ENCODE measurements around the gene BBS9.

The BBS9 gene

DNA sequence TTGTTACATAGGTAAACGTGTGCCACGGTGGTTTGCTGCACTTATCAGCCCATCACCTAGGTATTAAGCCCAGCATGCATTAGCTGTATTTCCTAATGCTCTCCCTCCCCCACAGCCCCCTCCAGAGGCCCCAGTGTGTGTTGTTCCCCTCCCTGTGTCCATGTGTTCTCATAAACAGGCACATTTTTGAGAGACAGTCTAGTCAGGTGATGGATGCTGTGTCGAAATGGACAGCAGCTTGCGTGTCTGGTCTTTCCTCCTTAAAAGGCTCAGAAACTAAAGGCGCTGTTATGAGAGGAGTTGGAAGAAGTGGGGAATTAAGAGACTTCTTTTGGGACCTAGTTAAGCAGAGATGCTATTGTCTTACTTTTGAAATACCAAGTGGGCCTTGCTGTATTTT, 296.0 kb downstream of the BBS9 start:
- H3K36me3 ChIP-seq (ENCODE audit: control insufficient read depth in 5 of 5, insufficient read depth in 5 of 5, low read length in 5 of 5), result no peaks in the 10 kb centered on the region
- no peaks in the 10 kb centered on the region for H3K27me3 ChIP-seq (ENCODE audit: control insufficient read depth in 5 of 5, insufficient read depth in 4 of 5, low read length in 5 of 5)
- peaks cover 0 to 18% (median 6%) of the 10 kb centered on the region in 5 donors for H3K4me1 ChIP-seq (ENCODE audit: control insufficient read depth in 5 of 5, insufficient read depth in 5 of 5, low read length in 5 of 5)
- no peak overlapping the region for H3K9ac ChIP-seq (ENCODE audit: low read length in 5 of 5)
- H3K4me3 ChIP-seq (ENCODE audit: low read depth in 1 of 5, low read length in 5 of 5), result no peak overlapping the region
- H3K27ac ChIP-seq (ENCODE audit: low read depth, low read length), result no peak overlapping the region
- H3K9me3 ChIP-seq (ENCODE audit: control insufficient read depth in 5 of 5, low read length in 5 of 5), result no peaks in the 10 kb centered on the region

DNA sequence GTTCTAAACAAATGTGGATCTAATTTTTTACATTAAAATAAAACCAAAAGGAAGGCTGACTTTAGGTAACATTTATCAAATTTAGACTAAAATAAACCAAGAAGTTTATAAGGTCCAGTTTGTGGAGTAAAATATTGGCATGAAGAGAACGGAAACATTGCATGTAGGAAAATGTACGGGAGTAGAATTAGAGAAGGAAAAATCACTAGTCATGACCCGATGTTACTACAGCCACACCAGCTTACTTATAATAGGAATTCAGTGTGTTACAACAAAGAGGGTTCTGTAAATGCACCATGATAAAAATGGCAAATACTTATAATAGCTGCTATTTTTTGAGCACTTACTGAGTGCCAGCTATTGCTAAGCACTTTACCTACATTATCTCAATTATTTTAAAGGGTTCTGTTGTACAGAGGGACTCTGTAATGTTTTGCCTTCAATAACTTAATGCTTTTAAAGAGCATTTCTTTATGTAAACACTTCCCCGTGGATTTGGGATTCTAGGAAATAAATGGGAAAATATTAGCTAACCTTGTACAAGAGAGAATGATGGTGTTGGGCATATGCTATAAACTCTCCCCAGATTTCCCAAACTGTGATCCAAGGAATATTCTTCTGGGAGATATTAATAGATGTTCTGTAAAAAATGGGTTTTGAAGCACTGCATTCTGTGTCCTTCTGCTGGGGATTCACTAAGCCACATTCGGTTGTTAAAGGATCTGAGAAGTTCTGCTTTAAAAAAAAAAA, 296.7 kb downstream of the BBS9 start:
- H3K36me3 ChIP-seq (ENCODE audit: control insufficient read depth in 5 of 5, insufficient read depth in 5 of 5, low read length in 5 of 5), result no peaks in the 10 kb centered on the region
- no peaks in the 10 kb centered on the region for H3K27me3 ChIP-seq (ENCODE audit: control insufficient read depth in 5 of 5, insufficient read depth in 4 of 5, low read length in 5 of 5)
- no peak overlapping the region for H3K27ac ChIP-seq (ENCODE audit: low read depth, low read length)

DNA sequence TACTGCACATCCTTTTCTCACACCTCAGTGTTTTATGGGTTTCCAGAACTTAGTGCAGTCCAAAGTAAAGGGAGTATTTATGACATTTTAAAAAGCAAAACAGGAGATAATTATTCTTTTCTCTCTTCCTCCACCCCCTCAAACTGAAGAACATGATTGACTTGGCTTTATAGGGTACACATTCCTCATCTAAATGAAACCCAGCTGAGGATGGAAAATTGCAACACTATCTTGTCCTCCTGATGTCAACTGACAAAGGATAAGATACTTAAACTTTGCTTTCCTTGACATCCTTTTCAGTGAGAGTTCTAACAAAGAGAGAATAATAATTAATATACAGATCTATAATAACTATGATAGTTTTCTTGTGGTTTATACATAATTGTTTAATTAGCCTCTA, 299.1 kb downstream of the BBS9 start:
- H3K27ac ChIP-seq (ENCODE audit: low read depth, low read length), result no peak overlapping the region
- H3K4me3 ChIP-seq (ENCODE audit: low read depth in 1 of 5, low read length in 5 of 5), result no peak overlapping the region
- no peaks in the 10 kb centered on the region for H3K9me3 ChIP-seq (ENCODE audit: control insufficient read depth in 5 of 5, low read length in 5 of 5)
- H3K27me3 ChIP-seq (ENCODE audit: control insufficient read depth in 5 of 5, insufficient read depth in 4 of 5, low read length in 5 of 5), result no peaks in the 10 kb centered on the region
- H3K4me1 ChIP-seq (ENCODE audit: control insufficient read depth in 5 of 5, insufficient read depth in 5 of 5, low read length in 5 of 5), result peaks cover 0 to 7% (median 0%) of the 10 kb centered on the region in 5 donors
- no peak overlapping the region for H3K9ac ChIP-seq (ENCODE audit: low read length in 5 of 5)
- H3K36me3 ChIP-seq (ENCODE audit: control insufficient read depth in 5 of 5, insufficient read depth in 5 of 5, low read length in 5 of 5), result no peaks in the 10 kb centered on the region

More for the DNA sequence above, 296.7 kb downstream of the BBS9 start:
- no peaks in the 10 kb centered on the region for H3K9me3 ChIP-seq (ENCODE audit: control insufficient read depth in 5 of 5, low read length in 5 of 5)
- H3K4me1 ChIP-seq (ENCODE audit: control insufficient read depth in 5 of 5, insufficient read depth in 5 of 5, low read length in 5 of 5), result peaks cover 0 to 18% (median 6%) of the 10 kb centered on the region in 5 donors
- H3K9ac ChIP-seq (ENCODE audit: low read length in 5 of 5), result no peak overlapping the region
- H3K4me3 ChIP-seq (ENCODE audit: low read depth in 1 of 5, low read length in 5 of 5), result no peak overlapping the region

DNA sequence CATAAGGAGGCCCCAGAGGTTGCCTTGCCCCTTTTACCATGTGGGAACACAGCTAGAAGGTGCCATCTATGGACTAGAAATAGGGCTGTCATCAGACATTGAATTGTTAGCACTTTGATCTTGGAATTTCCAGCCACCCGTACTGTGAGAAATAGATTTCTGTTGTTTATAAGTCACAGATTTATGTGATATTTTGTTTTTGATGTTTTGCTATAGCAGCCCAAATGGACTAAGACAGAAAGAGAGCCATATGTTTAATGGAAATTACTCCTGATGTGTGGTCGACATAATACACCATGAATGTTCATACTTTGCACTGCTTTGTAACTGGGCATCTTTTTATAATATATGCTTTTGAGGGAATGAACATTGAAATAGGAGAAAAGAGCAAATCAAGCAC, 302.2 kb downstream of the BBS9 start:
- Histone ChIP-seq H3K9ac (ENCODE audit: low read length in 5 of 5) (no peak overlapping the region), H3K27me3 (ENCODE audit: control insufficient read depth in 5 of 5, insufficient read depth in 4 of 5, low read length in 5 of 5) (no peaks in the 10 kb centered on the region), H3K9me3 (ENCODE audit: control insufficient read depth in 5 of 5, low read length in 5 of 5) (no peaks in the 10 kb centered on the region), H3K4me1 (ENCODE audit: control insufficient read depth in 5 of 5, insufficient read depth in 5 of 5, low read length in 5 of 5) (no peaks in the 10 kb centered on the region), H3K4me3 (ENCODE audit: low read depth in 1 of 5, low read length in 5 of 5) (no peak overlapping the region), H3K36me3 (ENCODE audit: control insufficient read depth in 5 of 5, insufficient read depth in 5 of 5, low read length in 5 of 5) (no peaks in the 10 kb centered on the region), H3K27ac (ENCODE audit: low read depth, low read length) (no peak overlapping the region)

DNA sequence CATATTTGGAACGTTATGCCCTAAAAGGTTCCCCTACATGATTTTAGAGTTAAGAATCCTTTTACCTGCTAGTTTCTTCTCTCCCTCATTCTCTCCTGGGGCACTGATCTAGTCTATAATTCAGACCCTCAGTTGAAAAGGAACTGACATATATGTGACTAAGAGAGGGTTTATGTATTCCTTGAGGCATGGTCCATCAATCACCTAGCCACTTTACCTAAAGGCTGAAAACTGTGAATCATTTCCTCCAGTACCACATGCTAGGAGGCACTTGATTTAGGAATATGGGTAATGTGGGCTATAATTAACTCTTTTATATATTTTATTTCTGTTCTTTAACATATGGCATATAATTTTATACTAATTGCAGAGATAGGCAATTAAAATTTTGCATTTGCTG, 303.5 kb downstream of the BBS9 start:
- no peak overlapping the region for H3K9ac ChIP-seq (ENCODE audit: low read length in 5 of 5)
- H3K27me3 ChIP-seq (ENCODE audit: control insufficient read depth in 5 of 5, insufficient read depth in 4 of 5, low read length in 5 of 5), result no peaks in the 10 kb centered on the region
- H3K36me3 ChIP-seq (ENCODE audit: control insufficient read depth in 5 of 5, insufficient read depth in 5 of 5, low read length in 5 of 5), result no peaks in the 10 kb centered on the region
- no peak overlapping the region for H3K27ac ChIP-seq (ENCODE audit: low read depth, low read length)
- H3K4me3 ChIP-seq (ENCODE audit: low read depth in 1 of 5, low read length in 5 of 5), result no peak overlapping the region
- no peaks in the 10 kb centered on the region for H3K9me3 ChIP-seq (ENCODE audit: control insufficient read depth in 5 of 5, low read length in 5 of 5)
- no peaks in the 10 kb centered on the region for H3K4me1 ChIP-seq (ENCODE audit: control insufficient read depth in 5 of 5, insufficient read depth in 5 of 5, low read length in 5 of 5)

DNA sequence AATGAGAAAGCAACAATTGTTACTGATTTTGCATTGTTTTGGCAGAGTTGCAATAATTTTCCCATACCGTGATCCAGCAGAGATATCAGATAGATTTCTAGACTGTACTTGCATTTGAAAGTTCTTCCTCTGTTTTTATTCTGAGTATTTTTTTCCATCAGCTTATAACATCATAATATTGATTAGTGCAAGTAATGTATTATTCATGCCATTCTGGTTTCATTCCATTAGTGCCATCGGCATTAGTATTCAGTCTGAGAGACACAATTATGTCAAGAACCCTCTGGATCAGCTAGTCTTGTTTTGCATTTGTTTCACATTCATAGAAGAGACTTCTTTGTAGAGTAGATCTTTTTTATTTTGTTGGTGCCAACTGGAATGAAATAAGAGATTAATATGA, 304.0 kb downstream of the BBS9 start:
- H3K36me3 ChIP-seq (ENCODE audit: control insufficient read depth in 5 of 5, insufficient read depth in 5 of 5, low read length in 5 of 5), result no peaks in the 10 kb centered on the region
- H3K4me3 ChIP-seq (ENCODE audit: low read depth in 1 of 5, low read length in 5 of 5), result no peak overlapping the region
- no peaks in the 10 kb centered on the region for H3K4me1 ChIP-seq (ENCODE audit: control insufficient read depth in 5 of 5, insufficient read depth in 5 of 5, low read length in 5 of 5)
- H3K27ac ChIP-seq (ENCODE audit: low read depth, low read length), result no peak overlapping the region
- no peak overlapping the region for H3K9ac ChIP-seq (ENCODE audit: low read length in 5 of 5)
- H3K27me3 ChIP-seq (ENCODE audit: control insufficient read depth in 5 of 5, insufficient read depth in 4 of 5, low read length in 5 of 5), result no peaks in the 10 kb centered on the region
- no peaks in the 10 kb centered on the region for H3K9me3 ChIP-seq (ENCODE audit: control insufficient read depth in 5 of 5, low read length in 5 of 5)

DNA sequence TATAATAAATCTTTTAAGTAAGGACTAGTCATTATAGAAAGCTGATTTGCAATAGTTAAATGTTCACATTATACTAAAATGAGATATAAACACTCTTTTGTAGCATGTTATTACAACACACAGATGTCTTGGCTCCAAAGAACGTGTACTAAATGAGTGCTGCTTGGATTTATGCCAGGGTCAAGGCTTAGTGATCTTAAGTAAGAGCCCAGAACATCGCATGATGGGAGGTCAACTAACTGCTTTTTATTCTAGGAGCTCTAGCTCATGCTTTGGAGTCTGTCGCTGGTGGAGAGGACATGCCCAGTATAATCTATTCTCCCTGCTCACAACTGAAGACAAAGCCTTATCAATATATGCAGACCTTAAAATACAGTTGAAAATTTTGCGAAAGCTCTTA, 315.1 kb downstream of the BBS9 start:
- H3K36me3 ChIP-seq (ENCODE audit: control insufficient read depth in 5 of 5, insufficient read depth in 5 of 5, low read length in 5 of 5), result no peaks in the 10 kb centered on the region
- no peak overlapping the region for H3K4me3 ChIP-seq (ENCODE audit: low read depth in 1 of 5, low read length in 5 of 5)
- no peaks in the 10 kb centered on the region for H3K9me3 ChIP-seq (ENCODE audit: control insufficient read depth in 5 of 5, low read length in 5 of 5)
- peaks cover 0 to 13% (median 9%) of the 10 kb centered on the region in 5 donors for H3K4me1 ChIP-seq (ENCODE audit: control insufficient read depth in 5 of 5, insufficient read depth in 5 of 5, low read length in 5 of 5)
- no peak overlapping the region for H3K27ac ChIP-seq (ENCODE audit: low read depth, low read length)
- H3K27me3 ChIP-seq (ENCODE audit: control insufficient read depth in 5 of 5, insufficient read depth in 4 of 5, low read length in 5 of 5), result no peaks in the 10 kb centered on the region
- H3K9ac ChIP-seq (ENCODE audit: low read length in 5 of 5), result no peak overlapping the region

DNA sequence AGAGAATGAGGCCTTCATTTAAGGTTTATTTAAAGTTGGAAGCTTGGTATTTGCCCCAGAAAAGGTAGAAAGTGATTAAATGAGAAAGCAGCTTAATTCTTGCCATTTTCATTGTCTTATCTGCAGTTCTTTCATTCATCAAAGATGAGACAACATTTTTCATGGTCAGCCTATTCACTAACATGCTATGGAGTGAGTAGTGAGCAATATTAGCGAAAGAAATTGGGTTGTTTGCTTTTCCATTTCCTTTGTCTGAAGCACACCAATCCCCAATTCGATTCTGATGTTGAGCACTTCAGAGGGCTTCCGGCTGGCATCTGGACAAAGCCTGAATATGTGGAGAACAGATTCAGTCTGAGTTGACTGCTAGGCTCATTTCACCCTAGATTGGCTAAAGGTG, 317.2 kb downstream of the BBS9 start:
- Histone ChIP-seq H3K9ac (ENCODE audit: low read length in 5 of 5) (no peak overlapping the region), H3K27me3 (ENCODE audit: control insufficient read depth in 5 of 5, insufficient read depth in 4 of 5, low read length in 5 of 5) (no peaks in the 10 kb centered on the region), H3K9me3 (ENCODE audit: control insufficient read depth in 5 of 5, low read length in 5 of 5) (no peaks in the 10 kb centered on the region), H3K4me1 (ENCODE audit: control insufficient read depth in 5 of 5, insufficient read depth in 5 of 5, low read length in 5 of 5) (peaks cover 0 to 13% (median 9%) of the 10 kb centered on the region in 5 donors), H3K27ac (ENCODE audit: low read depth, low read length) (no peak overlapping the region), H3K36me3 (ENCODE audit: control insufficient read depth in 5 of 5, insufficient read depth in 5 of 5, low read length in 5 of 5) (no peaks in the 10 kb centered on the region), H3K4me3 (ENCODE audit: low read depth in 1 of 5, low read length in 5 of 5) (no peak overlapping the region)

DNA sequence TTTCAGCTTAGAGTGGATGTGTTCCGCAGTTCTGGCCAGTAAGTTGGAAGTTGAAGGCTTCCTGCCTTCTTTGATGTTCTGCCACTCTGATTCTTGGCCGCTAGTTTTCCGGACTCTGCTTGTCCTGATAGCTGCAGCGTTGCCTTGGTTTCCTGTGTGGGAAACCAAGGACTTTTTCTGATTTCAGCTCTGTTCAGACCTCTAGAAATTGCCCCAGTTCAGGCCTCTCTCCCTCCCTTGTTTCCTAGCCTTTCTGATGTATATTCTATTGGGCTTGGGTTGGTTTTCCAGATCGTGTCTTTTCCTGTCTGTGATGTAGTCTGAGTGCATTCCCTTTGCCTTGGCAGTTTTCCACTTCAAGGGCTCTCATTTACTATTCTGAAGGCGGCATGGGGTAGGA, 318.7 kb downstream of the BBS9 start:
- Histone ChIP-seq H3K9me3 (ENCODE audit: control insufficient read depth in 5 of 5, low read length in 5 of 5) (no peaks in the 10 kb centered on the region), H3K27ac (ENCODE audit: low read depth, low read length) (no peak overlapping the region), H3K36me3 (ENCODE audit: control insufficient read depth in 5 of 5, insufficient read depth in 5 of 5, low read length in 5 of 5) (peaks cover 0 to under 1% (median 0%) of the 10 kb centered on the region in 5 donors), H3K9ac (ENCODE audit: low read length in 5 of 5) (no peak overlapping the region), H3K4me1 (ENCODE audit: control insufficient read depth in 5 of 5, insufficient read depth in 5 of 5, low read length in 5 of 5) (peaks cover 0 to 13% (median 9%) of the 10 kb centered on the region in 5 donors), H3K27me3 (ENCODE audit: control insufficient read depth in 5 of 5, insufficient read depth in 4 of 5, low read length in 5 of 5) (no peaks in the 10 kb centered on the region), H3K4me3 (ENCODE audit: low read depth in 1 of 5, low read length in 5 of 5) (no peak overlapping the region)

DNA sequence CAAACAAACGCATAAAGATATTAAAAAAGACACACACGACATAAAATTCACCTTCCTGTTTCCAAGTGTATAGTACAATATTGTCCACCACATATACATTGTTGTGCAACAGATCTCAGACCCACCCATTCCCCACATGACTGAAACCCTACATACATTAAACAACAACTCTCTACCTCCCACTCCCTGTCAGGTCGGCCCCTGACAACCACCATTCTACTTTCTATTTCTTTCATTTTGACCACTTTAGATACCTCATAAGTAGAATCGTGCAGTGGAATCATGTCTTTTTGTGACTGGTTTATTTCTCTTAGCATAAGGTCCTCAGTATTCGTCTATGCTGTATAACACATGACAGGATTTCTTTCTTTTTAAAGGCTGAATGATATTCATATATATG, 320.5 kb downstream of the BBS9 start:
- Histone ChIP-seq H3K27ac (ENCODE audit: low read depth, low read length) (no peak overlapping the region), H3K4me3 (ENCODE audit: low read depth in 1 of 5, low read length in 5 of 5) (no peak overlapping the region), H3K4me1 (ENCODE audit: control insufficient read depth in 5 of 5, insufficient read depth in 5 of 5, low read length in 5 of 5) (peaks cover 0 to 9% (median 1%) of the 10 kb centered on the region in 5 donors), H3K27me3 (ENCODE audit: control insufficient read depth in 5 of 5, insufficient read depth in 4 of 5, low read length in 5 of 5) (no peaks in the 10 kb centered on the region), H3K9me3 (ENCODE audit: control insufficient read depth in 5 of 5, low read length in 5 of 5) (no peaks in the 10 kb centered on the region), H3K9ac (ENCODE audit: low read length in 5 of 5) (no peak overlapping the region), H3K36me3 (ENCODE audit: control insufficient read depth in 5 of 5, insufficient read depth in 5 of 5, low read length in 5 of 5) (peaks cover 0 to 2% (median 0%) of the 10 kb centered on the region in 5 donors)
